Measurements from ENCODE around the gene HOXB5. TPM values are rescaled to one million over a fixed set of nuclear protein-coding genes. Genes with fewer than 3 reads are reported as not detected.

Gene HOXB5
- total RNA-seq, 4 donors from 2014 or later: 0.11 to 1.6 (median 0.49) TPM; not detected in 1

GRCh38 chr17:48579760-48580554 lies 13.6 kb downstream of the HOXB5 start:
- Histone ChIP-seq H3K9me3 (no peaks in the 10 kb centered on the region), H3K27me3 (peaks cover 80% of the 10 kb centered on the region), H3K4me3 (replicated peaks in 1 of 3) (no peak overlapping the region), H3K27ac (no peak overlapping the region), H3K36me3 (no peaks in the 10 kb centered on the region), H3K4me1 (peaks cover 0 to 22% of the 10 kb centered on the region in 2 donors)
- WGBS, 2 donors: 21 to 40% methylated on average over 26 of the region's 26 CpGs
- TF ChIP-seq POLR2A (IDR thresholded peaks at IDR 0.05) (no peak), CTCF (IDR thresholded peaks at IDR 0.05) (no peak)
- intact Hi-C loops (cut with DNase I): no loop called here
- no peak for DNase-seq

GRCh38 chr17:48579471-48579759 lies 14.2 kb downstream of the HOXB5 start:
- Histone ChIP-seq H3K9me3 (no peaks in the 10 kb centered on the region), H3K27ac (no peak overlapping the region), H3K4me1 (peaks cover 0 to 20% of the 10 kb centered on the region in 2 donors), H3K27me3 (peaks cover 79% of the 10 kb centered on the region), H3K4me3 (replicated peaks in 1 of 3) (no peak overlapping the region), H3K36me3 (no peaks in the 10 kb centered on the region)
- intact Hi-C loops (cut with DNase I): no loop called here
- TF ChIP-seq CTCF (IDR thresholded peaks at IDR 0.05): no peak
- TF ChIP-seq POLR2A (IDR thresholded peaks at IDR 0.05): no peak
- 18 to 45% methylated on average over 7 of the region's 7 CpGs for WGBS, 2 donors
- no peak for DNase-seq

GRCh38 chr17:48578616-48579470 lies 14.7 kb downstream of the HOXB5 start:
- intact Hi-C loops (cut with DNase I): no loop called here
- peaks cover 0 to 20% of the 10 kb centered on the region in 2 donors for H3K4me1 ChIP-seq
- no peaks in the 10 kb centered on the region for H3K9me3 ChIP-seq
- TF ChIP-seq POLR2A (IDR thresholded peaks at IDR 0.05) (no peak), CTCF (IDR thresholded peaks at IDR 0.05) (no peak)
- no peaks in the 10 kb centered on the region for H3K36me3 ChIP-seq
- 10 to 19% methylated on average over 40 to 43 of the region's 43 CpGs for WGBS, 2 donors
- H3K4me3 ChIP-seq (replicated peaks in 1 of 3): peak overlapping the region in 1 of 3 donors; percentile 24
- peaks cover 79% of the 10 kb centered on the region for H3K27me3 ChIP-seq
- DNase-seq: no peak
- H3K27ac ChIP-seq: peak overlapping the region in 1 of 3 donors; percentile 21

GRCh38 chr17:48577946-48578615 lies 15.5 kb downstream of the HOXB5 start, which contains the start of gene HOXB4:
Gene HOXB4, minus strand, starts transcription at chr17:48578350. Its CDS starts 31 bp downstream, at chr17:48578319.
- peak; percentile 41 to 45 for DNase-seq
- peak within 1 kb of the TSS in 2 of 3 donors; percentile 21 to 33 for H3K27ac ChIP-seq
- 2% methylated on average over 30 to 33 of the region's 58 CpGs for WGBS, 2 donors
- no peak for TF ChIP-seq CTCF (IDR thresholded peaks at IDR 0.05)
- no peak for TF ChIP-seq POLR2A (IDR thresholded peaks at IDR 0.05)
- H3K27me3 ChIP-seq: peaks cover 77% of the 10 kb centered on the region
- intact Hi-C loops (cut with DNase I): no loop called here
- peaks cover 0 to 20% of the 10 kb centered on the region in 2 donors for H3K4me1 ChIP-seq
- H3K9me3 ChIP-seq: no peaks in the 10 kb centered on the region
- H3K36me3 ChIP-seq: no peaks in the 10 kb centered on the region
- H3K4me3 ChIP-seq (replicated peaks in 1 of 3): peak within 1 kb of the TSS in 1 of 3 donors; percentile 24
